Upper lobe of left lung (tissue), 4 donors: Measurements from ENCODE around the gene CUEDC2.

Experiments
- CTCF ChIP-seq, 6 experiments: fragments of 450-650 bp in 4 of 6; fragments of 200-600 bp in 2 of 6; sonication (generic) in 2 of 6; IDR thresholded peaks; one replicate each; pipeline ENCODE4 v1.5.1; 2016 to 2019; ENCODE audit warnings: antibody characterized with exemption in 6 of 6
- EP300 ChIP-seq, 4 donors: sonication (generic); formaldehyde crosslinking; IDR thresholded peaks; one replicate each; pipeline ENCODE4 v1.5.1; 2017; ENCODE audit warnings: antibody characterized with exemption in 4 of 4, control low read depth in 2 of 4
- POLR2A ChIP-seq, 4 donors: fragments of 450-650 bp; IDR thresholded peaks; one replicate each; pipeline ENCODE4 v1.5.1; 2016 to 2017; ENCODE audit warnings: antibody characterized with exemption in 4 of 4, mild to moderate bottlenecking in 2 of 4
- POLR2AphosphoS5 ChIP-seq, 2 donors: sonication (generic); formaldehyde crosslinking; IDR thresholded peaks; one replicate each; pipeline ENCODE4 v1.5.1; 2017; ENCODE audit warnings: antibody characterized with exemption in 2 of 2

- TF ChIP-seq POLR2AphosphoS5 (IDR thresholded peaks at IDR 0.05) (no peak), CTCF (IDR thresholded peaks at IDR 0.05) (no peak), EP300 (IDR thresholded peaks at IDR 0.05) (no peak), POLR2A (IDR thresholded peaks at IDR 0.05) (no peak)
These were observed 12.8 kb downstream of the CUEDC2 start for GRCh38 chr10:102419269-102420180.
